HuH-7 (cell line): ENCODE results near the gene GRAP.

ENCODE experiments used
- DNase-seq: peaks from one replicate; pipeline ENCODE4 v3.0.0; 2011; ENCODE audit warnings: low spot score

Gene GRAP

DNA sequence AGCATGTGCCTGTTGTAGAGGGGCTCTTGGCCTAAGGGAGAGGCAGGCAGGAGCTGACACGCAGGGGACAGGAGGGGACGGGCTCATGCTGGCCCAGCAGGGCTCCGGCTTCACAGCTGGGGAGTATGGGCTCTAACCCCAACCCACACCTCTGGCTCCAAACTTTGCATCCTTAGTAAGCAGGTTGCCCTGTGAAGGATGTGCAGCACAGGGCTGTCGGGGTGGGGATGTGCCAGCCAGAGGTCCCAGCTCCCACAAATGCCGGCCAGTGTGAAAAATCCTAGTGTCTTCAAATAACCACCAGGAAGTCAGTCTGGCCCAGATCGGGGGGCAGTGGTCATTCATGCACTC lies 28.2 kb downstream of the GRAP start:
- DNase-seq, result no peak

- DNase-seq, result no peak
These were observed 28.8 kb downstream of the GRAP start for GRCh38 chr17:19017804-19018599.

- DNase-seq, result no peak
These were observed 29.4 kb downstream of the GRAP start for GRCh38 chr17:19017401-19017800.

DNA sequence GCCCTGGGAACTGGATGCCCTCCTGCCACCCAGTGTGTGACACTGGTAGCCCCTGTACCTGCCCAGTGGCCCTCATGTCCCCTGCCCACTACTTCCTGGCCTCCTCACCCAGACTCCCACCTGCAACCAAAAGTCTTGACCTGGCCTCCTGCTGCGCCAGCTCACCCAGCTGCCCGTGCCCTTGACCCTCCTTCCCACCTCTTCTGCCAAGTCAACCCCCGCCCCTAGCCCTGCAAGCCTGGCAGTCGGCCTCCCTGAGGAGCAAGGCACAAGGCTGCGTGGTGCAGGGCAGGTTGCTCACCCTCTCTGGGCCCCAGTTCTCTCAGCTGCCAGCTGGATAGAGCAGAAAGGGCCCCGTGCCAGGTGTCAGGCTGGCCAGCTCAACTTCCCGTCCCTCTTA lies 29.9 kb downstream of the GRAP start:
- DNase-seq, result no peak

- no peak for DNase-seq
These were observed 30.5 kb downstream of the GRAP start for GRCh38 chr17:19016297-19016696.

DNA sequence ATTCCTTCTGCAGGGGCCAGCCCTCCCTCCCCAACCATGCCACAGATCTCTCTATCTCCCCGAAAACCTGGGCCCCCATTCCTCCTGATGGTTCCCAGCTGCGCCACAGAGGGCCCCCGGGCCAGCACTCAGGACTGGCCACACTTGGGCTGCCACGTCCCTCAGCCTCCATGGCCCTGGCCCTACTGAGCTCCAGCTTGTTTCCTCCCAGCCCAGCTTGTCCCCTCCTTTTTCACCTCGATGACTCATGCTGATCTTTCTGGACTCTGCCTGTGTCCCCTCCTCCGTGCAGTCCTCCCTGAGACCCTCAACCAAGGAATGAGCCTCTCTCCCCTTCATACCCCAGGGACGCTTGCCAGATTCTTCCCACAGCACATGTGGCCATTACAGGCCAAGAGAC lies 31.3 kb downstream of the GRAP start:
- DNase-seq, result no peak

DNA sequence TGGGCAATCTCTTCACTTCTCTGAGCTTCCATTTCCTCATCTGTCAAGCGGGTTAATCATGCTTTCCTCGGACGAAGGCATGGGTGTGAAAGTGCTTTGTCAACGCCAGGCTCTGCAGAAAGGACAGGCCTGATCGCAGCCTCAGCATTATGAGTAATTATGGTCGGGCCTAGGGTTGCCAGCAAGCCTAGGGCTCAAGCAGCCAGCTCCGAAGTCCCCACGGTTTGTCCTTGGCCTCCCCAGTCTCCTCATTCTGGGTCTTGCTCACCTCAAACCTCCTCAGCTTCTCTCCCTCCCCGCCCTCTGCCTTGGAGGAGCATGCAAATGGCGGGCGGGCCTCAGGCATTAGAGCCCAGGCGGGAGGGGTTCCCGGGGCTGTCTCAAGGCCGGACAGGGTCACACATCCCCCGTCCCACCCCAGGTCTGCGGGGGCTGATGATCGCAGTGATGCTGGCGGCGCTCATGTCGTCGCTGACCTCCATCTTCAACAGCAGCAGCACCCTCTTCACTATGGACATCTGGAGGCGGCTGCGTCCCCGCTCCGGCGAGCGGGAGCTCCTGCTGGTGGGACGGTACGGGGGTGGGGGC lies 32.0 kb downstream of the GRAP start:
- DNase-seq, result no peak

DNA sequence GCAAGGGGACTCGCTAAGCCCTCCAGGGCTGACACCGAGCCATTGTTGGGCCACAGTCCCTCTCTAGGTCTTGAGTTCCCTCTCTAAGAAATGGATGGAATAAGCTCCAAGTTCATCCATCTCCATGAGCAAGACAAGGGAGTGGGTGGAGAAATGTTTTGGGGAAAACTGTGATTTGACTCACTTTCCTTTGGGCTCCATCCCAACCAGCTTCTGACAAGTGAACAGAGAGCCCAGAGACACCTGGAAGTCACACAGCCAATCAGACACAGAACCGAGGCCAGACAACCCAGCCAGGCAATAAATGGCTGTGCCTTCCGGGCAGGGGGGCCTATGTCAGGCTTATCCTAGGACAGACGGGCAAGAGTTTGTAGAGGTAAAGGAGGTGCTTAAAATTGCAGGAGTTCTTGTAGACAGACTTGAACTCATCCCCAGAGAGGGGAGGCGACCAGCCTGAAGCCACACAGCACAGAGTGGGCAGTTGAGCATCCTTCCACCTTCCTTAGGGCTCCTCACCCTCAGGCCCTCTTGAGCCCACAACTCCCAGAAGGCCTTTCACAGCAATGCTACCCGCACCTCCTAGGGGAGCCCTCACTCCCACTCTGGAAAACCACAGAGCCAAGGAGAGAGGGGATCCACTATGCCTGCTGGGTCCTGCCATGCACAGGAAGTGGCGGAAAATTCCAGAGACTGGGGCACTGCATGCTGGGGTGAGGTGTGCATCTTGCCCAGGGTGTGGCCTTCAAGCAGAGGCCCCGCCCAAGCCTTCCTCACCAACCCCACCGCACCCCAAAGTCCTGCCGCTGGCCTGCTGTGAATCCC lies 32.7 kb downstream of the GRAP start:
- no peak for DNase-seq

DNA sequence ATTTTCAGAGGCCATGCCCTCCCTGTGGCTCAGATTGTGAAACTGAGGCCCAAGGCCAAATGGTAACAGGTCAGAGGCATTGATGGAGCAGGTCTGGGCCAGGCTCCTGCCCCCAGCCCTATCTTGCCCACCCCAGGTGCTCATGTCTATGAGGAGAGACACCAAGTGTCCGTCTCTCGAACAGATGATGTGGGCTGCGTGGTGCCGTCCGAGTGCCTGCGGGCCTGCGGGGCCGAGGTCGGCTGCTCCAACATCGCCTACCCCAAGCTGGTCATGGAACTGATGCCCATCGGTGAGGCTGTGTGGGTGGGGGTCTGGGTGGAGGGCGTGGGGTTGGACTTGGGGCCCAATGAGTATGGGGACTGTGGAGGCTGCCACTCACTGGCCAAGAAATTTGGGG lies 33.5 kb downstream of the GRAP start:
- no peak for DNase-seq

GRCh38 chr17:19012171-19013080 lies 34.3 kb downstream of the GRAP start:
- DNase-seq, result no peak

GRCh38 chr17:19011581-19011980 lies 35.2 kb downstream of the GRAP start:
- no peak for DNase-seq

GRCh38 chr17:19010729-19011505 lies 35.8 kb downstream of the GRAP start:
- DNase-seq, result peak; percentile 40

DNA sequence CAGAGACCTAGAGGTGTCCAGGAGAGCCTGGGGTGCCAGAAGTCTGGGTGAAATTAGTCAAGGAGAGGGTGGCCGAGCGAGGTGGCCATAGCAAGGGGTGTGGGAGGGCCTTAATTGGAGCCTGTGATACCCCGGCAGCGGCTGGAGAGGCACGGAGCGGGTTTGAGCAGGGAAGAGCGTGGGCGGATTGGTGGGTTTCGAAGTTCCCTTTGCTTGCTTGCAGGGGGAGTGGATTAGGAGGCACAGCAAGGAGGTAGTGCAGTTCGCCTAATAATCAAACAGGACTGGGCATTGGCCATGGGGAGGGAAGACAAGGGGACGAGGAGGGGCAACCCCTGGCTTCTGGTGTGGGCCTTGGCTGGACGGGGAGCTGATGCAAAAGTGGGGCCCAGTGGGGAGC lies 36.8 kb downstream of the GRAP start:
- DNase-seq, result no peak

- DNase-seq, result no peak
These were observed 40.1 kb downstream of the GRAP start for GRCh38 chr17:19006698-19007097.

GRCh38 chr17:19005789-19006430 lies 40.8 kb downstream of the GRAP start:
- no peak for DNase-seq

- no peak for DNase-seq
These were observed 41.5 kb downstream of the GRAP start for GRCh38 chr17:19005137-19005773.

GRCh38 chr17:19004421-19005136 lies 42.2 kb downstream of the GRAP start, which contains the start of gene FAM83G:
FAM83G (minus strand) TSS chr17:19004764; CDS start chr17:19004041, 723 bp downstream.
- DNase-seq, result peak; percentile 78

GRCh38 chr17:19003543-19004420 lies 43.0 kb downstream of the GRAP start:
- peak; percentile 69 for DNase-seq
